ENCODE measurements around the gene ITPR3. TPM values are rescaled to one million over a fixed set of nuclear protein-coding genes. Genes with fewer than 3 reads are reported as not detected.

ITPR3 gene
- total RNA-seq, 1 donor from 2014 or later: 17.7 TPM

DNA sequence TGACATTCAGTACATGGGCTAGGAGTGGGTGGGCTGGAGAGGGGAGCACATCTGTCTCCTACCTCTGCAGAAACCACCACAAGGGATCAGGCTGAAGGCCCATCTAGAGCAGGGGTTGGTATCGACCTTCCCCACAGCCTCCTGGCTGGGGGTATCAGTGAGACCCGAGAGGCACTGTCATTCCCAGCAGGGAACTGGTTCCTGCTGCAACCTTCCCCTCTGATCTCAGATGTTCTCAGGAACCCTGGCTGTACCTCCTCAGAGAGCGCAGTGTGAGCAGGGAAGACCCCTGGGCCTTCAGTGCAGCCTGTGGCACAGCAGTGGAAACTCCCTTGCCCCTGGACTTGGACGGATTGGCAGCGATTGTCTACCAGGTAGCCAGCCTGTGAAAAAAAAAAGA is 117.8 kb downstream of the ITPR3 start:
- Mint-ChIP-seq H3K27ac (ENCODE audit: unreplicated experiment) (no peak overlapping the region), H3K4me1 (ENCODE audit: low read depth, unreplicated experiment) (peaks cover 7% of the 10 kb centered on the region), H3K36me3 (ENCODE audit: low read depth, unreplicated experiment) (no peaks in the 10 kb centered on the region), H3K27me3 (ENCODE audit: low read depth, unreplicated experiment) (peaks cover 5% of the 10 kb centered on the region), H3K9me3 (ENCODE audit: unreplicated experiment) (no peaks in the 10 kb centered on the region), H3K4me3 (ENCODE audit: unreplicated experiment) (no peak overlapping the region)
- peaks cover 20% of the 10 kb centered on the region for H3K27me3 ChIP-seq (ENCODE audit: insufficient read depth, low read length)
- no peak overlapping the region for H3K4me2 ChIP-seq (ENCODE audit: low read length)
- H2AFZ ChIP-seq (ENCODE audit: low read depth, low read length): no peak overlapping the region
- DNase-seq (ENCODE audit: low read depth): no peak
- H3K4me1 ChIP-seq (ENCODE audit: insufficient read depth, low read length): no peaks in the 10 kb centered on the region
- no peaks in the 10 kb centered on the region for H3K36me3 ChIP-seq (ENCODE audit: insufficient read depth, low read length)
- no peaks in the 10 kb centered on the region for H3K9me3 ChIP-seq (ENCODE audit: insufficient read depth, low read depth, low read length)
- H3K9ac ChIP-seq (ENCODE audit: low read length): no peak overlapping the region
- FAIRE-seq: no peak
- no peak overlapping the region for H3K4me3 ChIP-seq (ENCODE audit: insufficient read depth, low read depth, low read length)
- H3K79me2 ChIP-seq (ENCODE audit: insufficient read depth, low read length): no peaks in the 10 kb centered on the region
- H4K20me1 ChIP-seq (ENCODE audit: insufficient read depth, low read length): no peaks in the 10 kb centered on the region
- H3K27ac ChIP-seq (ENCODE audit: low read depth, low read length): no peak overlapping the region
- no peak for TF ChIP-seq EZH2 (IDR thresholded peaks at IDR 0.05; ENCODE audit: insufficient read depth, low read length)
- TF ChIP-seq, protein P1, sequence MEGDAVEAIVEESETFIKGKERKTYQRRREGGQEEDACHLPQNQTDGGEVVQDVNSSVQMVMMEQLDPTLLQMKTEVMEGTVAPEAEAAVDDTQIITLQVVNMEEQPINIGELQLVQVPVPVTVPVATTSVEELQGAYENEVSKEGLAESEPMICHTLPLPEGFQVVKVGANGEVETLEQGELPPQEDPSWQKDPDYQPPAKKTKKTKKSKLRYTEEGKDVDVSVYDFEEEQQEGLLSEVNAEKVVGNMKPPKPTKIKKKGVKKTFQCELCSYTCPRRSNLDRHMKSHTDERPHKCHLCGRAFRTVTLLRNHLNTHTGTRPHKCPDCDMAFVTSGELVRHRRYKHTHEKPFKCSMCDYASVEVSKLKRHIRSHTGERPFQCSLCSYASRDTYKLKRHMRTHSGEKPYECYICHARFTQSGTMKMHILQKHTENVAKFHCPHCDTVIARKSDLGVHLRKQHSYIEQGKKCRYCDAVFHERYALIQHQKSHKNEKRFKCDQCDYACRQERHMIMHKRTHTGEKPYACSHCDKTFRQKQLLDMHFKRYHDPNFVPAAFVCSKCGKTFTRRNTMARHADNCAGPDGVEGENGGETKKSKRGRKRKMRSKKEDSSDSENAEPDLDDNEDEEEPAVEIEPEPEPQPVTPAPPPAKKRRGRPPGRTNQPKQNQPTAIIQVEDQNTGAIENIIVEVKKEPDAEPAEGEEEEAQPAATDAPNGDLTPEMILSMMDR (IDR thresholded peaks at IDR 0.05; ENCODE audit: insufficient read depth, low read depth, low read length): no peak

DNA sequence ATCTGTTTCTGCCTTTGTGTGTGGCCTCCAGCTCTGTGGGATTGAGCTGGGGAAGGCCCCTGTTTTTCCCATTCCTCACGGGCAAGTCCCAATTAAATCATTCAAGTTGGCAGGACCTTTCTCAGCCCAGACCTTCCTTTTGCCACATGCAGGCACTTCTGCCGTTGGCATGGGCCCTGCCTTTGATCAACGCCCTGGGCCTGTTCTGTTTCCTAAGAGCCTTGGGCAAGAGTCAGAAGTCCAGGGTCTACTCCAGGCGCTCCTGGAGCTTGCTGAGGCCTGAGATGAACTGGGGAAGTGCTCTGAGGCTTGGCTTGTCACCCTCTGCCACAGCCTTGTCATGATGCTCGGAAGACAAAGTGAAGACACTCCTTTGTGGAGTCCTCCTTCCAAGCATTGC is 118.4 kb downstream of the ITPR3 start:
- TF ChIP-seq, protein P1 (IDR thresholded peaks at IDR 0.05; ENCODE audit: insufficient read depth, low read depth, low read length): no peak
- no peak for TF ChIP-seq EZH2 (IDR thresholded peaks at IDR 0.05; ENCODE audit: insufficient read depth, low read length)
- no peak overlapping the region for H3K9ac ChIP-seq (ENCODE audit: low read length)
- H3K36me3 ChIP-seq (ENCODE audit: insufficient read depth, low read length): no peaks in the 10 kb centered on the region
- no peaks in the 10 kb centered on the region for H3K9me3 ChIP-seq (ENCODE audit: insufficient read depth, low read depth, low read length)
- H3K79me2 ChIP-seq (ENCODE audit: insufficient read depth, low read length): no peaks in the 10 kb centered on the region
- peaks cover 20% of the 10 kb centered on the region for H3K27me3 ChIP-seq (ENCODE audit: insufficient read depth, low read length)
- H2AFZ ChIP-seq (ENCODE audit: low read depth, low read length): no peak overlapping the region
- Mint-ChIP-seq H3K4me1 (ENCODE audit: low read depth, unreplicated experiment) (peaks cover 12% of the 10 kb centered on the region), H3K9me3 (ENCODE audit: unreplicated experiment) (no peaks in the 10 kb centered on the region), H3K27ac (ENCODE audit: unreplicated experiment) (no peak overlapping the region), H3K27me3 (ENCODE audit: low read depth, unreplicated experiment) (peaks cover 5% of the 10 kb centered on the region), H3K4me3 (ENCODE audit: unreplicated experiment) (no peak overlapping the region), H3K36me3 (ENCODE audit: low read depth, unreplicated experiment) (no peaks in the 10 kb centered on the region)
- no peaks in the 10 kb centered on the region for H3K4me1 ChIP-seq (ENCODE audit: insufficient read depth, low read length)
- no peak overlapping the region for H3K4me3 ChIP-seq (ENCODE audit: insufficient read depth, low read depth, low read length)
- FAIRE-seq (no peak), DNase-seq (ENCODE audit: low read depth) (no peak)
- H4K20me1 ChIP-seq (ENCODE audit: insufficient read depth, low read length): no peaks in the 10 kb centered on the region
- no peak overlapping the region for H3K4me2 ChIP-seq (ENCODE audit: low read length)
- H3K27ac ChIP-seq (ENCODE audit: low read depth, low read length): no peak overlapping the region

DNA sequence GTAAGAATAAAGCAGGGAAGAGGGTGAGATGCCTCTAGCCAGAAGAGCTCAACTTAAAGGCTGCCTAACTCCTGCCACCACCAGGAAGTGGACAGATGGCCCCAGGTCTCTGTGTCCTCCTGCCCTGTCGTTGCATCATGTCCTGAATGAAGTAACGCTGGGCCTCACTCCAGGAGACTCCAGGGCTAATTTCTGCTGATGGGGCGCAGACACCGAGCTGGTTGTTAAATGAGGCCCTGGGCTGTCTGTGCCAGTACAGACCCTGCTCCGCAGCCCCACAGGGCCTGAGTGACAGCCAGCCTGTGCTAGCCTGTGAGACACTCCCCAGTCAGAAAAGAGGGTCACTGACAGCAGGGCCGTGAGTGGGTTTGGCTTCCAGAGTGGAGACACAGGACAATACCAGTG is 119.1 kb downstream of the ITPR3 start:
- Histone ChIP-seq H3K9me3 (ENCODE audit: insufficient read depth, low read depth, low read length) (no peaks in the 10 kb centered on the region), H4K20me1 (ENCODE audit: insufficient read depth, low read length) (no peaks in the 10 kb centered on the region), H3K36me3 (ENCODE audit: insufficient read depth, low read length) (no peaks in the 10 kb centered on the region), H2AFZ (ENCODE audit: low read depth, low read length) (no peak overlapping the region), H3K27ac (ENCODE audit: low read depth, low read length) (no peak overlapping the region), H3K79me2 (ENCODE audit: insufficient read depth, low read length) (no peaks in the 10 kb centered on the region), H3K9ac (ENCODE audit: low read length) (no peak overlapping the region), H3K27me3 (ENCODE audit: insufficient read depth, low read length) (peaks cover 20% of the 10 kb centered on the region), H3K4me2 (ENCODE audit: low read length) (no peak overlapping the region), H3K4me3 (ENCODE audit: insufficient read depth, low read depth, low read length) (no peak overlapping the region), H3K4me1 (ENCODE audit: insufficient read depth, low read length) (no peaks in the 10 kb centered on the region)
- no peak overlapping the region for H3K27ac Mint-ChIP-seq (ENCODE audit: unreplicated experiment)
- TF ChIP-seq EZH2 (IDR thresholded peaks at IDR 0.05; ENCODE audit: insufficient read depth, low read length): no peak
- TF ChIP-seq, protein P1 (IDR thresholded peaks at IDR 0.05; ENCODE audit: insufficient read depth, low read depth, low read length): no peak
- H3K4me3 Mint-ChIP-seq (ENCODE audit: unreplicated experiment): no peak overlapping the region
- FAIRE-seq (no peak), DNase-seq (ENCODE audit: low read depth) (no peak)
- H3K27me3 Mint-ChIP-seq (ENCODE audit: low read depth, unreplicated experiment): peaks cover 5% of the 10 kb centered on the region
- H3K36me3 Mint-ChIP-seq (ENCODE audit: low read depth, unreplicated experiment): no peaks in the 10 kb centered on the region
- H3K4me1 Mint-ChIP-seq (ENCODE audit: low read depth, unreplicated experiment): peaks cover 13% of the 10 kb centered on the region
- H3K9me3 Mint-ChIP-seq (ENCODE audit: unreplicated experiment): no peaks in the 10 kb centered on the region
